DMS 273 treated with DMSO at 0.1 percent for 48 hours (cell line): ENCODE data around the gene KARS1.
"Not testable (repeated sequence)": the region's sequence is repeated elsewhere in the genome, so short reads cannot be mapped to it uniquely, and the experiment has no call there.

ENCODE experiments used
- DNase-seq: peaks from one replicate; lab custom pipeline; 2025; lab: John Stamatoyannopoulos, UW

Gene KARS1

GRCh38 chr16:75624921-75625334 is 22.5 kb downstream of the KARS1 start:
- no peak for DNase-seq

DNA sequence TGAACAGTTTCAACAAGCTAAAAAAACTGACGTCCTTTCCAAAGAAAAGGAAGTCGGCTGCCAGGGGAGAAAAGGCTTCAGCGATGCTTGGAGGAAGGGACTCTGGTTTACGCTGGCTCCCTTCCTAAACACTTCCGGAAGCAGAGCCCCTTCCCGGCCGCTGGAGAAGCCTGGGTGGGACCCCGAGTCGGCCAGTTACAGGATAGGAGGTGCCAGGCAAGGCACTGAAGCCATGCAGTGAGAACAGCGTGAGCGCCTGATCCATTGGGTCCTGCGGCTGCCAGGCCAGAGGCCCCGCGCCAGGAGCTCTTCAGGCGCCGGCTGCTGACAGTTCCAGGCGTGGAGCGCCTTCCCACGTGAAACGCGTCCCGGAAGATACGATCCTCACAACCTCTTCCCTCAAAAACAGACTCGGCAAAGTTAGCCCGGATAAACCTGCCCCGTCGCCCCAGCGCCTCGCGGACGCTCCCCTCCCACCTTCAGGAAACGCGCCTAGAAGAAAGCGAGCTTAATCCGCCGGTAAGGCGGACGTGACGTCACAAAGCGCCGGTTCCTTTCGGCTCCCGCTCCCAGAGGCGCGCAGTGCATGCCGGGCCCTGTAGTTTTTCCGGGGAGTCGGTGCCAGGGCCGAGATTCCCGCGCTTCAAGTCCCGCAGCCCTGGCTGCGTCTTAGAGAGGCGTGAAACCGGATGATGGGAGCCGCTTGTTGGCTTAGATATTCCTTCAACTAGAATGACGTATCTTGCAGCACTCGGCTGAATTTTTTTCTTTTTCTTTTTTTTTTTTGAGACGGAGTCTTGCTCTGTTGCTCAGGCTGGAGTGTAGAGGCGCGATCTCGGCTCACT is 24.5 kb downstream of the KARS1 start, which contains the start of gene ADAT1:
ADAT1 (minus strand) TSS at position 521 of the 845 bp plus-strand sequence. CDS start 2,482 bp downstream, outside the sequence.
- DNase-seq, result peak; percentile 94

- DNase-seq, result no peak
These were observed 26.3 kb downstream of the KARS1 start for GRCh38 chr16:75621170-75621477.

DNA sequence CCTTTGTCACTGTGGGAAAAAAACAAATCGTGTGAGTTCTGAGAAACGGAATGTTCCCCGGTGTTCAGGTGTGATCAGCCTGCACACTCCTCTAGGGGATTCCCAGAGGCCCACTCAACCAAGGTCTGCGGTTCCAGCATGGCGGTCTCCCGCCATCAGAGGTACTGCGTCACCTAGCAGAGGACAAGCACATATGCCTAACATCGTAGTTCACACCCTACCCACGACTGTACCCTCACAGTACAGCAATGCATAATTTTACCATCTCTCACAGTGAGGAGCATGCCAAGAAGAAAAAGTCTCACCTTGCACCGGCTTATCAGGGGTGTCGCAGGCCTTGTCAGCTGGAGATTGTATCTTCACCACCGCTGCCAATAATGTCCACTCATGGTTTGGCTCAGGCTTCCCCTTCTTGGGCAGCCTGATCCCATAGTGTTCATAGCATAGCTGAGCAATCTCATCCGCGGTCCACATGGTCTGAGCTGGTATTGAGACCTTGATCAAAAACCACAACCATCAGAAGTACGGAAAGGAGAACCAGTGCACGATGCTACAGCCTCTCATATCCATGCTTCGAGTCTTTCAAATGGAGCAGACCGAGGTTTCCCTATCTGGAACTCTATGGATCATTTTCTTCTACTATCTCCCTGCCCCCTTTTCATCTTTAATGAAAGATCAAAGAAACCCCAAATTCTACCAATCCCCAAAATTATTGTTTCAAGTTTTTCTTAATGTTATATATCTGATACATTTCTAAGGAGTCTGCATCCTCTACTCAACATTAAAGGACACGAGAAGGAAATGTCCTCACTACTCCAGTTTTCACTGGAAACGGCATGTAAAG is 26.9 kb downstream of the KARS1 start:
- no peak for DNase-seq

DNA sequence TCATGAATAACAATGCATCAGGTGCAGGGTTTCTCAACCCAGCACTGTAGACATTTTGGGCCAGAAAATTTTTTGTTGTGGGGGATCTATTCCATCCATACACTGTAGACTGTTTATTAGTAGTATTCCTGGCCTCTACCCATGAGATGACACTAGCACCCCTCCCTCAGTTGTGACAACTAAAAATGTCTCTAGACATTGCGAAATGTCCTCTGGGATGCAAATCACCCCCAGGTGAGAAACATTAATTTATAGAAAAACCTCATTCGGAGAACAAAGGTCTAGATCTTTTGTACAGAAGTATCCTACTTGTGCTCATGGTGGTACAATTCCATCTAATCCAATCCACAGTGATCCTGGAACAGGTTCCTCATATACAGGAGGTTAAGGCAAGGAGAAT is 28.7 kb downstream of the KARS1 start:
- DNase-seq, result no peak

GRCh38 chr16:75617121-75617520 is 30.3 kb downstream of the KARS1 start:
- DNase-seq, result no peak

GRCh38 chr16:75616521-75617010 is 30.9 kb downstream of the KARS1 start:
- DNase-seq, result no peak

- DNase-seq, result no peak
These were observed 31.8 kb downstream of the KARS1 start for GRCh38 chr16:75615619-75616018.

DNA sequence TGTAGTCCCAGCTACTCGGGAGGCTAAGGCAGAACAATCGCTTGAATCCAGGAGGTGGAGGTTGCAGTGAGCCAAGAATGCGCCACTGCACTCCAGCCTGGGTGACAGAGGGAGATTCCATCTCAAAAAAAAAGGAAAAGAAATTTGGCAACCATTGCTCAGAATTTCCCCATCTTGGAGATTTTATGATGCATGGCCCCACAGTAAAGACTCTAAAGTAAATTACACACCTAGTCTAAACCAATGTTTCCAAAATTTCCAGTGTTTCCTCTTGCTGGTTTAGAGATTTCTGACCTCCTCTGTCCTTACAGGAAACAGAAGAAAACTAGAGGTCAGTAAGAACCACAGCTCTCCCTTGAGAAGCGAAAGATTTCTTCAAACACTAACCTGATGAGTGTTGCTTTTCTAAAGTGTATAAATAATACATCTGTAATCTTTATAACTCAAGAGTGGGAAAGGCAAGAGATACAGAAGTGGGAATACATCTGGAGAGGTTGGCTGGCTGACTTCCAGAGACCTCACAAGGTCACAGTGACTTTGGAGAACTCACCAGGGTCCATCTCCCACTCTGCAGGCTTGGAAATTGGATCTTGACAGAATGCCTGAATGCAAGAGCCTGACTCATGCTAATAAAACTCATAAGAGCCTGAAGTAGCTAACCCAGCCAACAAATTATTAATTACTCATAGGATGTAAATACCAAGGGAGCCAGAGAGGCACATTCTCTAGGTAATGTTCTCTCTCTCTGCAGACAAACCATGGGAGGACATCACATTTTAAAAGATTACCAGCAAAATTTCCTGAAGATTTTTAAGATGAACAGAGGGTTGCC is 33.2 kb downstream of the KARS1 start:
- no peak for DNase-seq

GRCh38 chr16:75606507-75606906 is 41.0 kb downstream of the KARS1 start:
- no peak for DNase-seq

GRCh38 chr16:75603241-75603640 is 44.2 kb downstream of the KARS1 start:
- DNase-seq, result no peak

DNA sequence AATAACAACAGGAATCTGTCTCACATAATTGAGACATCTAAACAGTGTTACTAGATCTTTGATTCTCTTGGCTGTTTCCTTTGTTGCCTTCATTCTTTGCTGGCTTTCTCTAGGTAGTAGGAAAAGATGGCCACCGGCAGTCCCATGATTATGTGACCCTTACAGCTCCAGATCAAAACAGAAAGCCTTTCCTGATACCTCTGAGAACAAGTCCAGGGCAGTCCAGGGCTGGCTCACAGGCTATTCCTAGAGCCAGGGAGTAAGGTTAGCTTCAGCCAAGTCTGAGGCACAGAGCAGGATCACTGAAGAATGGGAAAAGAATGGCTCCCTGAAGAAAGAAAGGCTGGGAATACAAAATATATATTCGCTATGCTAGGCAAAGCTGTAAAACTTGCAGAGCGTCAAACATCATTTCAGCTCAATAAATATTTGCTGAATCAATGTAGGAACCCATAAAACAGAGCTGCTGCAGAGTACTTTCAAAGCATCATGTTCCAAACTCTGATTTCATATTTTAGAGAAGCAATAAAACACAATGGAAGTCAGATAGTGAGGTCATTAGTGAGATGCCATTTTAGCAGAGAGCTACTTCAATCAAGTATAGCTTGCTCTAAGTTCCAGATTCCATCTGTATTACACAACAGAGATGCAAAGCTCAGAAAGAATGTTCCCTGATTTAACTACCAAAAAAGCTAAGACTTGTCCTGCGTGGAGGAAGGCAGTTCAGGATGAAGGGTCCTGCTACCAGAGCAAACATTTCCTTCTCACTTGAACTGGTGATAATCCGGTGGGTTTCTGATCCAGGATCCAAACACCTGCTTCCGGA is 47.8 kb downstream of the KARS1 start:
- no peak for DNase-seq

DNA sequence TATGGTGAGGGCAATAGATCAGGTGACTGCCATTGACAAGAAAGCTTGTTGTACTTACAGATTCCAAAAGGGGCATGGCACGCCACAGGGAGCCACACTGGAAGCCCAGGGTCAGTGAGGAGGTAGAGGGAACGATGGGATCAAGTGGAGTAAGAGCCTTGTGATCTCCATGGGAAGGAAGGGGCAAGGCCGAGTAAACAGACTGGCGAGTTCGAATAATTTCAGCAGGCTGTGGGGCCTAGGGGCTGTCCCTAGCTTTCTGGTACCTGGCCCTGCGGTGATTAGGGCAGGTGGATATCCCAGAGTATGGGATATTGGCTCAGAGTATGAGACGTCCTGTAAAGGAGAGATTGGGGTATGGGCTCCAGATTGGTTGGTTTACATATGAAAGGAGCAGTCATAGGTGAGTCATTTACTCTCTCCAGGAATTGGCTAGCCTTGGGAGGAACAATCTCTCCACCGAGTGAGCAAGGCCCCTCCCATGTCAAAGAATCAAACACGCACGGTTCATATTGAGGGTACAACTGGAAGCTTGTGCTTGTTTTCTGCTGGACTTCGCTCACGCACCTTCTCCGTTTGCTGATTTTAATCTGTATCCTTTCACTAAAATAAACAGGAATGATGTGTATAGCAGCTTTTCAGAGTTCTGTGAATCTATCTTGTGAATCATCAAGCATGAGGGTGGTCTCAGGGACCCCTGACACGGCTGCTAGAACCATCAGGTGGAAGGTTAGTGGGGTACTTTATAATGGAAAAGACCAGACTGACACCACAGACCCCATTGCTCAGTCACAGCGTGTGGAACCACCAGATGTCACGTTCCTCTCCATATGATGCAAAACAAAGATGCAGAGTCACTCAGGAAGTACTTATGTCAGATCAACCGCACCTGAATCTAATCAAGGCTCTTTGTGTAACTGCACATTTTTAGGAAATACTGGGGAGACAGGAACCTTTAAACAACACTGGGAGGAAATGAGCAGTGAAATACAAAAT is 53.3 kb downstream of the KARS1 start:
- peak; percentile 4 for DNase-seq

GRCh38 chr16:75593308-75593707 is 54.2 kb downstream of the KARS1 start:
- DNase-seq, result no peak

DNA sequence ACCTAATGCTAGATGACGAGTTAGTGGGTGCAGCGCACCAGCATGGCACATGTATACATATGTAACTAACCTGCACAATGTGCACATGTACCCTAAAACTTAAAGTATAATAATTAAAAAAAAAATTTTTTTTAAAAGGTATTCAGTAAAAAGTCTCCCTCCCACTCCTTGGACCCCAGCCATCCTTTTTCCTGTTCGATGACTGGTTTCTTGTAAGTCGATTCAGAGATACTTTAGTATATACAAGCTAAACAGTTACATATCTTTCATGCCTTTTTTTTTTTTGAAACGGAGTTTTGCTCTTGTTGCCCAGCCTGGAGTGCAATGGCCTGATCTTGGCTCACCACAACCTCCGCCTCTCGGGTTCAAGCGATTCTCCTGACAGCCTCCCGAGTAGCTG is 55.5 kb downstream of the KARS1 start:
- DNase-seq, result not testable (repeated sequence)

GRCh38 chr16:75590920-75591843 is 56.3 kb downstream of the KARS1 start:
- no peak for DNase-seq

GRCh38 chr16:75589306-75589705 is 58.2 kb downstream of the KARS1 start:
- DNase-seq, result no peak

DNA sequence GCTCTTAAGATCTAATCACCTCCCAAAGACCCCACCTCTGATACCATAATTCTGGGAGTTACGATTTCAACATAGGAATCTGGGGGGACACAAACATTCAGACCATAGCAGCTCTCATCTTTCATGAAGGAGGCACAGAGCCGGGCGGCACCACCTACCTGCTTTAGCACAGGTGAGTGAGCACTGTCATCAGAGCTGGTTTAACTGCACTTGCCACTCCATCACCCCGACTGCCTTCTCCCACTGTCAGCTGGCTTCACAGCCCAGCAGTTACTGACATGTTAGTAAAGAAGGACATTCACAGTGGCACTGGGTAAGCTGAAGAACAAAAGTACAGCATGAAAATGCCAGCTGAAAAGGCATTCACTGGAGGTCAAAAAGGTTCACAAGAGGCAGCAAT is 58.7 kb downstream of the KARS1 start:
- no peak for DNase-seq

DNA sequence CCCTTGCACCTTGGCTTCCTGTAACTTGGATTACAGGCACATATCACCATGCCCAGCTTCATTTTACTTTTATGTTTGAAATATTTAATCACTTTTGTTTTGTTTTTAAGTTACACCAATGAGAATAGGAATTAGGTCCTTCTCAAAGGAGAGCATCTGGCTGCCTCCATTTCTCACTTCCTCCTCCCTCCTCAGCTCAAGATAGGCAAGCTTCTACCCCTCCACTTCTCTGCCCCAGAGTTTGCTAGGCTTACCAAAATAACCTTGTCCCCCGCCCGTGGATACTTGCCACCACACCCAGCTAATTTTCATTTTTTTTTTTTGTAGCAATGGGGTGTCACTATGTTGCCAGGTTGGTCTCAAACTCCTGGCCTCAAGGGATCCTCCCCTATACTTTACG is 63.4 kb downstream of the KARS1 start:
- DNase-seq, result no peak
